Prostate gland (tissue), 2 donors: ENCODE measurements around the gene OR6Y1. TPM values are rescaled to one million over a fixed set of nuclear protein-coding genes. Genes with fewer than 3 reads are reported as not detected.

Source experiments
- DNase-seq: peaks from one replicate; pipeline ENCODE4 v3.0.0-alpha.2; 2019; ENCODE audit warnings: low spot score
- H3K27ac ChIP-seq, 2 donors: fragments of 200-600 bp; sonication (generic); 2 replicates each; pipeline ENCODE4 v1.5.1; 2017 to 2019
- H3K27me3 ChIP-seq: fragments of 200-600 bp; sonication (generic); replicated peaks from 2 replicates; pipeline ENCODE4 v1.5.1; 2019; ENCODE audit not compliant: insufficient read depth
- H3K36me3 ChIP-seq, 2 donors: fragments of 200-600 bp; sonication (generic); 1 replicate in 1 of 2; 2 replicates in 1 of 2; pipeline versions ENCODE4 v1.5.1 to v1.8.1; 2017 to 2019
- H3K4me1 ChIP-seq: fragments of 200-600 bp; sonication (generic); replicated peaks from 2 replicates; pipeline ENCODE4 v1.5.1; 2019
- H3K4me3 ChIP-seq, 2 donors: fragments of 200-600 bp; sonication (generic); 2 replicates each; pipeline ENCODE4 v1.5.1; 2017 to 2019
- H3K9me3 ChIP-seq: fragments of 200-600 bp; sonication (generic); 2 replicates; pipeline ENCODE4 v1.5.1; 2017
- POLR2A ChIP-seq: fragments of 450-650 bp; IDR thresholded peaks from one replicate; pipeline ENCODE4 v1.6.1; 2016; ENCODE audit warnings: antibody characterized with exemption, mild to moderate bottlenecking
- POLR2AphosphoS5 ChIP-seq: sonication (generic); formaldehyde crosslinking; IDR thresholded peaks from one replicate; pipeline ENCODE4 v1.6.1; 2017; ENCODE audit warnings: antibody characterized with exemption
- WGBS: methylation state at CpG from one replicate; pipeline ENCODE4 v1.1.5; 2018; 5-methylcytosine and 5-hydroxymethylcytosine counted together
- intact Hi-C: fragments of 100-400 bp; cut with DNase I; formaldehyde crosslinking; loops from one replicate; pipeline ENCODE4 v1.14.2; 2022
- total RNA-seq, 2 donors: library from RNA; depleted of rRNA; stranded (reverse); fragments of >200 nt; gene quantifications; one replicate each; pipeline ENCODE4 v1.1.0, GENCODE V29; 2016
- TF ChIP-seq, protein P1 (sequence below), 4 experiments: fragments of 200-600 bp in 2 of 4; fragments of 450-650 bp in 2 of 4; sonication (generic) in 2 of 4; IDR thresholded peaks; 1 replicate in 3 of 4; 2 replicates in 1 of 4; pipeline ENCODE4 v1.5.1; 2016 to 2019; ENCODE audit warnings: antibody characterized with exemption in 4 of 4, mild to moderate bottlenecking in 2 of 4, moderate library complexity in 2 of 4

The OR6Y1 gene
- total RNA-seq, 2 donors from 2014 or later = not detected

DNA sequence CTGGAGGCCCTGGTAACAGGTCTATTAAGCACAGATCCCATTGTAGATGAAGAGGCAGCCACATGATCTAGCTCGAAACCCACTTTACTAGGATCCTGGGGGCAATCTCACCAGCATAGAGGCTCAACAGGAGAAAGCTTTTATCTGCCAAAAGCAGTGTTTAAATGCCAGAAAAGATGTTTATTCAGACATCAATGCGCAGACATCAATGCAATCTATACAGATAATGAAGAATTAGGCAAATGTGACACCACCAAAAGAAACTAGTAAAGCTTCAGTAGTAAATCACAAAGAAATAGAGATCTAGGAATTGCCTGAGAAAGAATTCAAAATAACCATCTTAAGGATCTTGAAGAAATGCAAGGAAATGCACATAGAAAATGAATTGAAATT, 32.5 kb downstream of the OR6Y1 start:
- DNase-seq = no peak
- H3K9me3 ChIP-seq = no peaks in the 10 kb centered on the region
- no peaks in the 10 kb centered on the region for H3K36me3 ChIP-seq
- intact Hi-C loops = no loop called here
- H3K27me3 ChIP-seq = no peaks in the 10 kb centered on the region
- H3K4me1 ChIP-seq = no peaks in the 10 kb centered on the region
- no peak for TF ChIP-seq POLR2AphosphoS5
- no peak for TF ChIP-seq POLR2A
- TF ChIP-seq, protein P1, sequence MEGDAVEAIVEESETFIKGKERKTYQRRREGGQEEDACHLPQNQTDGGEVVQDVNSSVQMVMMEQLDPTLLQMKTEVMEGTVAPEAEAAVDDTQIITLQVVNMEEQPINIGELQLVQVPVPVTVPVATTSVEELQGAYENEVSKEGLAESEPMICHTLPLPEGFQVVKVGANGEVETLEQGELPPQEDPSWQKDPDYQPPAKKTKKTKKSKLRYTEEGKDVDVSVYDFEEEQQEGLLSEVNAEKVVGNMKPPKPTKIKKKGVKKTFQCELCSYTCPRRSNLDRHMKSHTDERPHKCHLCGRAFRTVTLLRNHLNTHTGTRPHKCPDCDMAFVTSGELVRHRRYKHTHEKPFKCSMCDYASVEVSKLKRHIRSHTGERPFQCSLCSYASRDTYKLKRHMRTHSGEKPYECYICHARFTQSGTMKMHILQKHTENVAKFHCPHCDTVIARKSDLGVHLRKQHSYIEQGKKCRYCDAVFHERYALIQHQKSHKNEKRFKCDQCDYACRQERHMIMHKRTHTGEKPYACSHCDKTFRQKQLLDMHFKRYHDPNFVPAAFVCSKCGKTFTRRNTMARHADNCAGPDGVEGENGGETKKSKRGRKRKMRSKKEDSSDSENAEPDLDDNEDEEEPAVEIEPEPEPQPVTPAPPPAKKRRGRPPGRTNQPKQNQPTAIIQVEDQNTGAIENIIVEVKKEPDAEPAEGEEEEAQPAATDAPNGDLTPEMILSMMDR (IDR thresholded peaks at IDR 0.05) = no peak
- H3K4me3 ChIP-seq = no peak overlapping the region
- 71% methylated on average over 2 of the region's 2 CpGs for WGBS
- H3K27ac ChIP-seq = no peak overlapping the region

DNA sequence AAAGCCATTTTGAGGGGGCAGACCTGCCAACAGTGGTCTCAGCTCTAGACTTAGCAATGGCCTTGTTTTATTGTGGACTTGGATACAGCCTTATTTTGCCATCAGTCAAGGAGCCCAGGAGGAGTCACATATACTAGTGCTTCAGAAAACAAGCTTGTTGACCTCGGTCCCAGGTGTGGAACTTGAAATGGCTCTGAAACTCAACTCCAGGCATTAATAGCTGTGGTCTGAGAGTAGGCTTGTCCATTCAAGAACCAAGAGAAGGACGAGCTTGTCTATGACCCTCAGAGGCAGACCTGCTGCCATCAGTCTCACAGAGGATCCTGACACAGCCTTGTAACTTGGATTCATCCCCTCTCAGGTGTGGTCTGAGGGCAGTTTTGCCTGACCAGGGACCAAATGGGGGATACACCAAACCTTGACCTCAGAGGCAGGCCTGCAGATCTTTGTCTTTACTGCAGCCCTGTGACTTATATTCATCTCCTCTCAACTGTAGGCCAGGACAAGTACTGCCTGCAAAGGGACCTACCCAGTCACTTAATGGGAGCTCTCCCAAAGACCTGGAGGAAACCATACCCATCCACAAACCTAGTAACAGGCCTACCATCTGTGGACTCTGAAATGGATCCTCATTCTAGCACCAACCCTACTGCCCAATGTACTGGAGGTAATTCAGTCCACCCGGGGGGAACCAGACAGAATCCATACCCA, 33.1 kb downstream of the OR6Y1 start:
- TF ChIP-seq POLR2AphosphoS5 = no peak
- TF ChIP-seq, protein P1 (IDR thresholded peaks at IDR 0.05) = no peak
- TF ChIP-seq POLR2A = no peak
- no peaks in the 10 kb centered on the region for H3K4me1 ChIP-seq
- 80% methylated on average over 3 of the region's 3 CpGs for WGBS
- H3K27me3 ChIP-seq = no peaks in the 10 kb centered on the region
- no peak overlapping the region for H3K4me3 ChIP-seq
- H3K36me3 ChIP-seq = no peaks in the 10 kb centered on the region
- H3K9me3 ChIP-seq = no peaks in the 10 kb centered on the region
- intact Hi-C loops = no loop called here
- no peak overlapping the region for H3K27ac ChIP-seq
- DNase-seq = no peak

DNA sequence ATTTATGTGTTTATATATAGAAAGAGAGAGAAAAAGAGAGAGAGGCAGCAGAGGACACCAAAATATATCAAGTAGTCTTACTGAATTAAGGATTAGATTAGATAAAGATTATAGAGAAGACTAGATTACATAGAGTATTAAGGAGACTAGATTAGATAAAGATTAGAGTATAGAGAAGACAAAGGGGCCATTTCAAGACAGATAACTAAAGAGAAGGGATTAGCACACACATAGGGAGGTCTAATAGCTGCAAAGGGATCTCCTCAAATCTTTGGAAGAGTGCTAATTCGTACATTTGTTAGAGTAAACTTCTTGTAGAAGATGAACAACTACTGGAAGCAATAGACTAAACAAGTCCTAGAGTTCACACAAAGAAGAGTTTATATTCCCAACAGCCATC, 34.2 kb downstream of the OR6Y1 start:
- Histone ChIP-seq H3K27ac (no peak overlapping the region), H3K9me3 (no peaks in the 10 kb centered on the region), H3K27me3 (no peaks in the 10 kb centered on the region), H3K4me3 (no peak overlapping the region), H3K4me1 (no peaks in the 10 kb centered on the region), H3K36me3 (no peaks in the 10 kb centered on the region)
- WGBS = 68% methylated on average over 1 of the region's 1 CpG
- intact Hi-C loops = no loop called here
- no peak for TF ChIP-seq POLR2AphosphoS5
- TF ChIP-seq, protein P1 (IDR thresholded peaks at IDR 0.05) = no peak
- no peak for TF ChIP-seq POLR2A
- no peak for DNase-seq

DNA sequence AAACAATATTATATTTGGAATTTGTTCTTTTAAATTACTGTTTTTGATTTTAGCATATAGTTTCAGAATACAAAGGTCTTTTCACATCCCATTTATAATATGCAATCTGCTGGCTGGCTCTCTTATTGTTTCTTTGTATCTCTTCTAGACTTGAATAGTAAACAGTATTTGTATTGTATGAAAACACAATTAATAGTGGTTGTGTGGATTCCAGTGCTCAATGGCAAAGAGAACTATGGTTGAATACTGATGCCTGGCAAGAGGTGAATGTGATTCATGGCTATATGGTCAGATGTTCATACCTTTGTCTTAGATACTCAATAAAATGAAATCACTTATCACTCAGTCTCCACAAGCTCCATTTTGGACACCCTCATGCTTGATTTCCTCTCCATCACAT, 37.2 kb downstream of the OR6Y1 start:
- no peak overlapping the region for H3K4me3 ChIP-seq
- TF ChIP-seq POLR2AphosphoS5 = no peak
- TF ChIP-seq, protein P1 (IDR thresholded peaks at IDR 0.05) = no peak
- TF ChIP-seq POLR2A = no peak
- H3K27ac ChIP-seq = no peak overlapping the region
- H3K9me3 ChIP-seq = no peaks in the 10 kb centered on the region
- intact Hi-C loops = no loop called here
- no peaks in the 10 kb centered on the region for H3K36me3 ChIP-seq
- no peaks in the 10 kb centered on the region for H3K4me1 ChIP-seq
- no peak for DNase-seq
- H3K27me3 ChIP-seq = no peaks in the 10 kb centered on the region

DNA sequence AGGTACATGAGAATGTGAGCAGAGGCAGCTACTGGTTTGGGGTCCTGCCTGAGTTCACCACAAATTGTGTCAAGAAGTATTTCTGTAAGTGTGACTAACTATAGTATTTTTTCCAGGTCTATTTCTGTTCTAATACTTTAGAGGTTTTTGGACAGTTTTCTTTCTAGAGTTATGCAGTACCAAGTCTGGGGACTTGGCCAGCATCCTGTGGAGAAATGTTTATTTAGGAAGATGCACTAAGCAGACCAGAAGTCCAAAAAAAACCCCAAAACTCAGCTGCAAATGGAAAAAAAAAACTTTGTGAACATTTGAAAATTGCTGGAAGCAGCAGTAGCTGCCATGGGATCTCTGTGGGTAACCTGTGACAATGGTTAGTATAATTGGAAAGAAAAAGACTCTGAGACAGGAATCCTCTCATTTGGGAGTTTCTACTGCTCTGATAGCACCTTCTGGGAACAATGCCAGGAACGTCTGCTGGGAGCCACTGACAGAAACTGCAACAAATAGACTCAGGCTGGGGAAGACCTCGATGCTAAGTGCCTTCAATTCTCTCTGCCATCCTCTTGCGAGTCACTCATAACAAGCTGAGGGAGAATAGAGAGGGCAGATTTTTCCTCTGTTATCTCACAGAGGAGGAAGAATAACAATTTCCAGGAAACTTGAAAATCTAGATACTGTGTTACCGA, 44.6 kb downstream of the OR6Y1 start:
- no peaks in the 10 kb centered on the region for H3K9me3 ChIP-seq
- no peaks in the 10 kb centered on the region for H3K36me3 ChIP-seq
- intact Hi-C loops = no loop called here
- no peak overlapping the region for H3K4me3 ChIP-seq
- no peaks in the 10 kb centered on the region for H3K4me1 ChIP-seq
- no peaks in the 10 kb centered on the region for H3K27me3 ChIP-seq
- TF ChIP-seq POLR2A = no peak
- TF ChIP-seq, protein P1 (IDR thresholded peaks at IDR 0.05) = no peak
- TF ChIP-seq POLR2AphosphoS5 = no peak
- 25% methylated on average over 4 of the region's 4 CpGs for WGBS
- DNase-seq = no peak
- no peak overlapping the region for H3K27ac ChIP-seq
